HUES6 (cell line): ENCODE measurements around the gene A4GALT.

Source experiments
- H3K27ac ChIP-seq: 2 replicates; pipeline ENCODE4 v1.7.0; 2013; ENCODE audit warnings: low read depth, mild to moderate bottlenecking, low read length, inconsistent platforms
- H3K27me3 ChIP-seq: 2 replicates; pipeline ENCODE4 v1.6.1; 2013; ENCODE audit warnings: low read length; ENCODE audit not compliant: control insufficient read depth, insufficient read depth
- H3K36me3 ChIP-seq: 2 replicates; pipeline ENCODE4 v1.6.1; 2013; ENCODE audit warnings: low read length; ENCODE audit not compliant: control insufficient read depth, insufficient read depth
- H3K4me1 ChIP-seq: 2 replicates; pipeline ENCODE4 v1.6.1; 2013; ENCODE audit warnings: low read length; ENCODE audit not compliant: control insufficient read depth, insufficient read depth
- H3K4me3 ChIP-seq: 2 replicates; pipeline ENCODE4 v1.5.1; 2013; ENCODE audit warnings: low read depth, low read length
- H3K9ac ChIP-seq: one replicate; pipeline ENCODE4 v1.6.1; 2013; ENCODE audit warnings: mild to moderate bottlenecking, low read length
- H3K9me3 ChIP-seq: 2 replicates; pipeline ENCODE4 v1.6.1; 2013; ENCODE audit warnings: low read depth, low read length; ENCODE audit not compliant: control insufficient read depth, insufficient read depth

Gene A4GALT

GRCh38 chr22:42720263-42721044, at the start of gene A4GALT:
TSS of gene A4GALT (minus strand) at chr22:42720870. CDS start at chr22:42693951, 26,919 bp downstream.
- no peaks in the 10 kb centered on the region for H3K9me3 ChIP-seq
- H3K27me3 ChIP-seq, result peaks cover 41% of the 10 kb centered on the region
- no peaks in the 10 kb centered on the region for H3K36me3 ChIP-seq
- peaks cover 24% of the 10 kb centered on the region for H3K4me1 ChIP-seq
- H3K9ac ChIP-seq, result peak within 1 kb of the TSS; percentile 52
- peak within 1 kb of the TSS; percentile 77 for H3K4me3 ChIP-seq
- H3K27ac ChIP-seq, result no peak within 1 kb of the TSS

GRCh38 chr22:42770448-42770726, 49.7 kb upstream of the A4GALT start:
- no peak overlapping the region for H3K4me3 ChIP-seq
- H3K27ac ChIP-seq, result no peak overlapping the region
- H3K9ac ChIP-seq, result no peak overlapping the region
- peaks cover 7% of the 10 kb centered on the region for H3K4me1 ChIP-seq
- H3K27me3 ChIP-seq, result no peaks in the 10 kb centered on the region
- no peaks in the 10 kb centered on the region for H3K36me3 ChIP-seq
- no peaks in the 10 kb centered on the region for H3K9me3 ChIP-seq

GRCh38 chr22:42769574-42770447, 49.1 kb upstream of the A4GALT start:
- no peak overlapping the region for H3K9ac ChIP-seq
- no peaks in the 10 kb centered on the region for H3K36me3 ChIP-seq
- H3K27ac ChIP-seq, result no peak overlapping the region
- no peaks in the 10 kb centered on the region for H3K27me3 ChIP-seq
- H3K9me3 ChIP-seq, result no peaks in the 10 kb centered on the region
- H3K4me3 ChIP-seq, result no peak overlapping the region
- H3K4me1 ChIP-seq, result peaks cover 7% of the 10 kb centered on the region

DNA sequence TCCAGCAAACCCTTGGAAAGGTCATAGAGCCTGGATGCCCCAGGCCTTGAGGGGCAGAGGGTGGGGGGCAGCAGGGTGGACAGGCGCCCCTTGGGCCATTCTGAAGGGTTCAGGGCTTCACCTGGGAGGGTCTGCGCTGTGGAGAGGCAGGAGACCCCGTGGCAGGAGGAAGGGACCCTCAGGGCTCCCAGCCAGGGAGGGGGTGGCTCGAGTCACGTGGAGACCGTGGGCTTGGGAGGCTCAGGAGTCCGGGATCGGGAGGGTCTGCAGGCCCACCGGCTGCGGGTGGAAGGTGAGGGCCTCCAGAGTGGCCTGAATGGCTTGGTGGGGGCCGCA, 48.5 kb upstream of the A4GALT start:
- no peaks in the 10 kb centered on the region for H3K36me3 ChIP-seq
- no peak overlapping the region for H3K4me3 ChIP-seq
- no peaks in the 10 kb centered on the region for H3K27me3 ChIP-seq
- H3K27ac ChIP-seq, result no peak overlapping the region
- peaks cover 7% of the 10 kb centered on the region for H3K4me1 ChIP-seq
- no peaks in the 10 kb centered on the region for H3K9me3 ChIP-seq
- H3K9ac ChIP-seq, result no peak overlapping the region

DNA sequence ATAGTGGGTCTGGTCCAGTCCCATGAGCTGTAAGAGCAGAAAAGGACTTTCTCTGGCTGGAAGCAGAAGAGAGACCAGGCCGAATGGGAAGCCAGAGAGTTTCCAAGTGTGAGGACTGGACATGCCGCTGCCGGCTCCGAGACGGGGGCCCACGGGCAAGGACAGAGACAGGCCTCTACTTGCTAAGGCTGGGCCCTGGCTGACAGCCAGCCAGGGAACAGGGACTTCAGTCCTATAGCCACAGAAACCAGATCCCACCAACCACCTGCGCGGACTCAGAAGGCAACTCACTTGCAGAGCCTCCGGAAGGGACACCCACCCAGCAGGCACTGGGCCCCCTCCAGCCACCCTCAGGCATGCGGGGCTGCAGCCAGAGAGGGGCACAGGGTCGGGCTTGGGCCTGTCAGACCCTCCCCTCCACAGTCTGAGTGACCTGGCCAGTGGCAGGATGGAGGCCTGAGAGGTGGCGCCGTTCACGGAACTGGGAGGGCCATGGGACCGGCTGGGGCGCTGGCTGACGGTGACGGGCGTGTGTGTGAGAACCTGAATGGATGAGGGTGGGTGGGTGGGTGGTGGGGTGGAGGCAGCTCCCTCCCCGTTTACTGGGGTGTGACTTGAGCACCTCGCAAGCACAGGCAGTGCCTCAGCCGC, 47.8 kb upstream of the A4GALT start:
- Histone ChIP-seq H3K27me3 (no peaks in the 10 kb centered on the region), H3K9ac (no peak overlapping the region), H3K9me3 (no peaks in the 10 kb centered on the region), H3K4me1 (peaks cover 7% of the 10 kb centered on the region), H3K4me3 (no peak overlapping the region), H3K36me3 (no peaks in the 10 kb centered on the region), H3K27ac (no peak overlapping the region)

DNA sequence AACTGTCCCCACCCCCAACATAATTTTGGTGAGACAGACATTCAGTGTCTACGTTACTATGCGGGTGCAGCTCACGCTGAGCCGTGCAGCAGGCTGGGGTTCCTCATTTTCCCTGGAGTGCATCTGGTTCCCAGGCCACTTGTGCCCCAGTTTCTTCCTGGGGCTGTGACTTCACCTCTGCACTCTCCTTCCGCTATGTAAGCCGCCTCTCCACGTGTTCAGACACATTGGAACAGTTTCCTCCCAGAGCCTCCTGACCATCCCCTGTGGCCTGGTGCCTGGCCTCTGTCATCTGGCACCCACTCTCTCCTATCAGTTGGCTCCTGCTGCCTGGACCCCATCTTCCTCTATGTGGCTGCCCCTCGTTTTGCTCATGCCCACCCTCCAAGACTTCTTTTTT, 46.2 kb upstream of the A4GALT start:
- Histone ChIP-seq H3K4me3 (no peak overlapping the region), H3K27me3 (no peaks in the 10 kb centered on the region), H3K36me3 (no peaks in the 10 kb centered on the region), H3K9me3 (no peaks in the 10 kb centered on the region), H3K27ac (no peak overlapping the region), H3K4me1 (no peaks in the 10 kb centered on the region), H3K9ac (no peak overlapping the region)

GRCh38 chr22:42764895-42765363, 44.3 kb upstream of the A4GALT start:
- Histone ChIP-seq H3K4me3 (no peak overlapping the region), H3K27ac (no peak overlapping the region), H3K4me1 (no peaks in the 10 kb centered on the region), H3K9ac (no peak overlapping the region), H3K9me3 (no peaks in the 10 kb centered on the region), H3K27me3 (no peaks in the 10 kb centered on the region), H3K36me3 (no peaks in the 10 kb centered on the region)

DNA sequence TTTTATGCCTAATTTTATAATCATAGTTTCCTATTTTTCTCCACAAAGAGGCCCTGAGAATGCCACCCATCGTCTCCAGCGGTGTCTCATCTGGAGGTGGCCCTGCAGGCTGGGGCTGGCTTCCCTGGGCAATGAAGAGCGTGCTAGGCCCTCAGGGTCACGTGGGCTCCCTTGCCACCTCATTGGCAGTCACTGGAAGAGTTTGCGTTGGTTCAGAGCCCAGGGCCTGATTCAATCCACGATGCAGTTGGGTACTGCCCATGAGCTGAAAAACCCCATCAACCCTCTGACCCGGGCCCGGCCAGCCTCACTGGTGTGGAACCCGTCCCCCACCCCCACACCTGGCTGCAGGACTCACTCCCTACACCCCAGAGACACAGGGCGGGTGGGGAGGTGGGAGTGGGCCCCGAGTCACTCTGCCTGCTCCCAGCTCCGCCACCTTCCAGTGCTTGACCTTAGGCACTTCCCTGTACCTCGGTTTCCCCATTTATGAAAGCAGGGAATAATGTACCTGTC, 43.4 kb upstream of the A4GALT start:
- Histone ChIP-seq H3K27ac (no peak overlapping the region), H3K4me1 (no peaks in the 10 kb centered on the region), H3K27me3 (no peaks in the 10 kb centered on the region), H3K9ac (no peak overlapping the region), H3K9me3 (no peaks in the 10 kb centered on the region), H3K4me3 (no peak overlapping the region), H3K36me3 (no peaks in the 10 kb centered on the region)

DNA sequence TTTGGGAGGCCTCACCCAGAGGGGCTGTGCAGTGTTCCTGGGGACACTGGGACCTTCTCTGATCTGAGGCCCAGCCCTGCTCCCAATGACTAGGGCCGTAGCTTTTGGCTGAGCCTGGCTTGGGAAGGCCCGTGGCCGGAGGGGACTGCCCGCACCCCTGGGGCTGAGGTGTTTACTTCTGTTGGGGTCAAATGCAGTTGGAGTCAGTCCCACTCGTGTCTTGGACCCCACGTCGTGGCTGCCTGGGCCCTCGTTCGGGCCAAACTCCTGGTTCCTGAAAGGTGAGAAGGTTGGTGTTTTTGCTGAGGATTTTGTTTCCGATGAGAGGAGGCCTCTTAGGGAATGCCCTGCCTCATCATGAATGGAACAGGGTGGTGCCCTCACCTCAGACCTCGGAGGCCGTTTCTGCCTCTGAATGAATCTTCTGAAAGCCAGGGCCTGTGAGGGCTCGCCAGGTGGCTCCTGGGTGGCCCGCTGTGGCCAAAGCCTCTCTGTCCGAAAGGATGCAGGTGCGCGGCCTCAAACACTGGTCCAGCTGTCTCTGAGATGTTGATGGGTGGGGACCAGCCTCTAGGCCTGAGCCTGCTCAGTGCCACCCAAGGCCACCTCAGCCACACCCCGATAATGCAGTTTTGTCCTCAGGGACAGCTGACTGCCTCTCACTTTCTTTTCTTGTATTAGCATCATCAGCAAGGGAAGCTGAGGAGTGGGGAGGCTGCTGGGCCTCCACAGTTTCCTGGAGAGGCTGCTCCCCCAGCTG, 40.3 kb upstream of the A4GALT start:
- no peak overlapping the region for H3K9ac ChIP-seq
- peaks cover 5% of the 10 kb centered on the region for H3K4me1 ChIP-seq
- no peaks in the 10 kb centered on the region for H3K36me3 ChIP-seq
- no peaks in the 10 kb centered on the region for H3K27me3 ChIP-seq
- H3K4me3 ChIP-seq, result no peak overlapping the region
- H3K27ac ChIP-seq, result no peak overlapping the region
- H3K9me3 ChIP-seq, result no peaks in the 10 kb centered on the region

- H3K36me3 ChIP-seq, result no peaks in the 10 kb centered on the region
- H3K9ac ChIP-seq, result no peak overlapping the region
- H3K4me3 ChIP-seq, result no peak overlapping the region
- no peaks in the 10 kb centered on the region for H3K9me3 ChIP-seq
- H3K27ac ChIP-seq, result no peak overlapping the region
- H3K27me3 ChIP-seq, result no peaks in the 10 kb centered on the region
- H3K4me1 ChIP-seq, result peaks cover 5% of the 10 kb centered on the region
Observed at GRCh38 chr22:42758931-42759629, 38.4 kb upstream of the A4GALT start.
